SU-DHL-6 (cell line): ENCODE data around the gene LCTL.

Experiments
- H2AFZ ChIP-seq: fragments of 200-600 bp; sonication (generic); 2 replicates; pipeline ENCODE4 v1.6.1; 2014; ENCODE audit warnings: low read depth, mild to moderate bottlenecking, moderate library complexity, mixed read lengths, antibody characterized with exemption, low read length; ENCODE audit not compliant: severe bottlenecking
- H3F3A ChIP-seq: fragments of 200-600 bp; shearing (Covaris generic); 2 replicates; pipeline ENCODE4 v1.6.0; 2016; ENCODE audit warnings: antibody characterized with exemption, mild to moderate bottlenecking; ENCODE audit not compliant: insufficient read depth
- H3K27ac ChIP-seq: fragments of 200-600 bp; sonication (generic); 2 replicates; pipeline ENCODE4 v1.5.1; 2016; ENCODE audit warnings: low read depth, mild to moderate bottlenecking, low read length, moderate library complexity, mixed read lengths
- H3K27me3 ChIP-seq: fragments of 200-600 bp; sonication (generic), shearing (Covaris generic); 2 replicates; pipeline ENCODE4 v1.6.0; 2014; ENCODE audit warnings: mild to moderate bottlenecking, low read length
- H3K36me3 ChIP-seq: fragments of 200-600 bp; sonication (generic); 2 replicates; pipeline ENCODE4 v1.6.1; 2014; ENCODE audit warnings: mild to moderate bottlenecking, low read length, mixed read lengths
- H3K4me2 ChIP-seq: fragments of 300-600, 200-600 bp; shearing (Covaris generic), sonication (generic); 2 replicates; pipeline ENCODE4 v1.6.0; 2014; ENCODE audit warnings: low read length, low read depth, mild to moderate bottlenecking; ENCODE audit not compliant: poor library complexity, severe bottlenecking
- H3K4me3 ChIP-seq: fragments of 200-600 bp; sonication (generic); 2 replicates; pipeline ENCODE4 v1.5.1; 2014; ENCODE audit warnings: antibody characterized with exemption, low read length, mild to moderate bottlenecking, mixed read lengths; ENCODE audit not compliant: insufficient read depth, poor library complexity, severe bottlenecking
- H3K79me2 ChIP-seq: fragments of 200-600 bp; sonication (generic); 2 replicates; pipeline ENCODE4 v1.6.1; 2014; ENCODE audit warnings: mild to moderate bottlenecking, low read length, moderate library complexity; ENCODE audit not compliant: insufficient read depth
- H3K9ac ChIP-seq: fragments of 200-600 bp; sonication (generic); 2 replicates; pipeline ENCODE4 v1.7.0; 2014; ENCODE audit warnings: mild to moderate bottlenecking, low read length
- H3K9me2 ChIP-seq: fragments of 200-600 bp; sonication (generic); replicated peaks from 2 replicates; pipeline ENCODE4 v1.6.1; 2014; ENCODE audit warnings: low read length; ENCODE audit not compliant: insufficient read depth
- H3K9me3 ChIP-seq: fragments of 200-600 bp; sonication (generic); 2 replicates; pipeline ENCODE4 v1.6.1; 2014; ENCODE audit warnings: low read length, mixed read lengths; ENCODE audit not compliant: insufficient read depth
- H4K20me1 ChIP-seq: fragments of 200-600 bp; sonication (generic); 2 replicates; pipeline ENCODE4 v1.6.1; 2014; ENCODE audit warnings: low read depth, mild to moderate bottlenecking, antibody characterized with exemption, low read length, moderate library complexity, mixed read lengths
- EZH2phosphoT487 ChIP-seq: fragments of 200-600 bp; sonication (generic), shearing (Covaris generic); conservative IDR thresholded peaks from 2 replicates; pipeline ENCODE4 v1.6.1; 2018; ENCODE audit warnings: mild to moderate bottlenecking, antibody characterized with exemption, low read length, moderate library complexity, mixed read lengths
- TF ChIP-seq, protein P1 (sequence below): fragments of 200-600 bp; sonication (generic); IDR thresholded peaks from one replicate; pipeline ENCODE4 v1.5.1; 2017; ENCODE audit warnings: antibody characterized with exemption, mild to moderate bottlenecking, low read length, moderate library complexity; ENCODE audit not compliant: insufficient read depth, poor library complexity, severe bottlenecking

Gene LCTL, protein sequence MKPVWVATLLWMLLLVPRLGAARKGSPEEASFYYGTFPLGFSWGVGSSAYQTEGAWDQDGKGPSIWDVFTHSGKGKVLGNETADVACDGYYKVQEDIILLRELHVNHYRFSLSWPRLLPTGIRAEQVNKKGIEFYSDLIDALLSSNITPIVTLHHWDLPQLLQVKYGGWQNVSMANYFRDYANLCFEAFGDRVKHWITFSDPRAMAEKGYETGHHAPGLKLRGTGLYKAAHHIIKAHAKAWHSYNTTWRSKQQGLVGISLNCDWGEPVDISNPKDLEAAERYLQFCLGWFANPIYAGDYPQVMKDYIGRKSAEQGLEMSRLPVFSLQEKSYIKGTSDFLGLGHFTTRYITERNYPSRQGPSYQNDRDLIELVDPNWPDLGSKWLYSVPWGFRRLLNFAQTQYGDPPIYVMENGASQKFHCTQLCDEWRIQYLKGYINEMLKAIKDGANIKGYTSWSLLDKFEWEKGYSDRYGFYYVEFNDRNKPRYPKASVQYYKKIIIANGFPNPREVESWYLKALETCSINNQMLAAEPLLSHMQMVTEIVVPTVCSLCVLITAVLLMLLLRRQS

GRCh38 chr15:66565741-66566144 lies at the start of gene LCTL:
TSS of gene LCTL (minus strand) at chr15:66565998. CDS start at chr15:66565365, 633 bp downstream.
- no peak within 1 kb of the TSS for H3K4me3 ChIP-seq
- H3F3A ChIP-seq, result no peaks in the 10 kb centered on the region
- H2AFZ ChIP-seq, result no peak within 1 kb of the TSS
- no peaks in the 10 kb centered on the region for H3K27me3 ChIP-seq
- no peaks in the 10 kb centered on the region for H3K9me3 ChIP-seq
- H3K4me2 ChIP-seq, result no peak within 1 kb of the TSS
- no peak within 1 kb of the TSS for H3K9ac ChIP-seq
- no peaks in the 10 kb centered on the region for H3K9me2 ChIP-seq
- TF ChIP-seq EZH2phosphoT487, result no peak
- TF ChIP-seq, protein P1, sequence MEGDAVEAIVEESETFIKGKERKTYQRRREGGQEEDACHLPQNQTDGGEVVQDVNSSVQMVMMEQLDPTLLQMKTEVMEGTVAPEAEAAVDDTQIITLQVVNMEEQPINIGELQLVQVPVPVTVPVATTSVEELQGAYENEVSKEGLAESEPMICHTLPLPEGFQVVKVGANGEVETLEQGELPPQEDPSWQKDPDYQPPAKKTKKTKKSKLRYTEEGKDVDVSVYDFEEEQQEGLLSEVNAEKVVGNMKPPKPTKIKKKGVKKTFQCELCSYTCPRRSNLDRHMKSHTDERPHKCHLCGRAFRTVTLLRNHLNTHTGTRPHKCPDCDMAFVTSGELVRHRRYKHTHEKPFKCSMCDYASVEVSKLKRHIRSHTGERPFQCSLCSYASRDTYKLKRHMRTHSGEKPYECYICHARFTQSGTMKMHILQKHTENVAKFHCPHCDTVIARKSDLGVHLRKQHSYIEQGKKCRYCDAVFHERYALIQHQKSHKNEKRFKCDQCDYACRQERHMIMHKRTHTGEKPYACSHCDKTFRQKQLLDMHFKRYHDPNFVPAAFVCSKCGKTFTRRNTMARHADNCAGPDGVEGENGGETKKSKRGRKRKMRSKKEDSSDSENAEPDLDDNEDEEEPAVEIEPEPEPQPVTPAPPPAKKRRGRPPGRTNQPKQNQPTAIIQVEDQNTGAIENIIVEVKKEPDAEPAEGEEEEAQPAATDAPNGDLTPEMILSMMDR, result no peak
- no peaks in the 10 kb centered on the region for H4K20me1 ChIP-seq
- H3K36me3 ChIP-seq, result no peaks in the 10 kb centered on the region
- H3K79me2 ChIP-seq, result no peaks in the 10 kb centered on the region
- no peak within 1 kb of the TSS for H3K27ac ChIP-seq

DNA sequence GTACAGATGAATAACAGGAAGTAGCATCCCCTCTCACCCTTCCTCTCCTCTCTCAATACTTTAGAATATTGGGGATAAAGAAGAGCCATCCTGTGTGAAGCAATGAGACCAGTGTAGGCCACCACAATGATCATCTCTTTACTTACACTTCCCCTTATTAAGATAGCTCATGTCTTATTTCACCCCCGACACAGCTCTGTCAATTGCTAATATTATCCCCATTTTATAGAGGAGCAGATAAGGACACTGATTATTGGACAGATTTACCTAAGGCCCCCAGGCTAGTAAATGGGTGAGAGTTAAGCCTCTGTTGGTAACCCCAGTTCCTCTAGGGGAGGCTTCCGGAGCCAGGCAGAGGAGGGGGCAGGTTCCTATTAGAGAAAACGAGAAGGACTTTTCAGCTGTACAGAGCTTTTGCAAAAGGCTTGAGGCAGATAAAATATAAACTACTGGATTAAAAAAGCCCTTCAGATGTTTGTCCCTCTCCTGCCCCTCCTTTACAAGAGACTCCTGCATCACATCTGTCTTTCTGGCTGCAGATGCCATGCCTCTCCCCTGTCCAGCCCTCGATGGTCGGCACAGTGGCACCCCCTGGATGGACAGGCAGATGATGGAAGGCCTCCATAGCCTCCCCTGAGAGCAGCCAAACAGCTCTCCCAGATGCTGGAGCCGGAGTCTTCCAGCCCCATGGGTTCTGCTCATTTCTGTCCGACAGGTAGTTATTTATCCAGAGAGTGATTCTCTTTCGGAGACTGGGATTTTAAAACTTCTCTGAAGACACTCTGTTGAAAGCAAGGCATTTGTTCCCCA lies 49.4 kb upstream of the LCTL start:
- H3K9ac ChIP-seq, result no peak overlapping the region
- H3K36me3 ChIP-seq, result no peaks in the 10 kb centered on the region
- TF ChIP-seq, protein P1, result no peak
- no peak for TF ChIP-seq EZH2phosphoT487

GRCh38 chr15:66614456-66614855 lies 48.7 kb upstream of the LCTL start:
- TF ChIP-seq EZH2phosphoT487, result no peak
- TF ChIP-seq, protein P1, result no peak
- H3K9ac ChIP-seq, result no peak overlapping the region
- H3K36me3 ChIP-seq, result no peaks in the 10 kb centered on the region
- no peaks in the 10 kb centered on the region for H3K27me3 ChIP-seq
- H3F3A ChIP-seq, result no peaks in the 10 kb centered on the region
- no peak overlapping the region for H3K27ac ChIP-seq
- no peak overlapping the region for H3K4me3 ChIP-seq
- H3K4me2 ChIP-seq, result no peak overlapping the region
- H3K9me2 ChIP-seq, result no peaks in the 10 kb centered on the region
- no peaks in the 10 kb centered on the region for H3K79me2 ChIP-seq
- no peaks in the 10 kb centered on the region for H3K9me3 ChIP-seq
- no peaks in the 10 kb centered on the region for H4K20me1 ChIP-seq
- no peak overlapping the region for H2AFZ ChIP-seq

More for the DNA sequence above, 49.4 kb upstream of the LCTL start:
- Histone ChIP-seq H3K4me3 (no peak overlapping the region), H4K20me1 (no peaks in the 10 kb centered on the region), H3F3A (no peaks in the 10 kb centered on the region), H3K9me3 (no peaks in the 10 kb centered on the region), H3K27me3 (no peaks in the 10 kb centered on the region), H3K4me2 (no peak overlapping the region), H3K79me2 (no peaks in the 10 kb centered on the region), H3K27ac (no peak overlapping the region), H2AFZ (no peak overlapping the region), H3K9me2 (no peaks in the 10 kb centered on the region)
